HG02885 (cell line): ENCODE results near the gene IRF6.
"Not testable (repeated sequence)": the region's sequence is repeated elsewhere in the genome, so short reads cannot be mapped to it uniquely, and the experiment has no call there.

Source experiments
- ATAC-seq: cut with Tn5 transposase; IDR thresholded peaks from one replicate; pipeline ENCODE4 v1.9.1; 2021; ENCODE audit warnings: mild to moderate bottlenecking; ENCODE audit not compliant: unreplicated experiment, poor library complexity

The IRF6 gene

GRCh38 chr1:209823143-209824041 lies 17.4 kb upstream of the IRF6 start:
- peak; percentile 34 for ATAC-seq

- ATAC-seq, result no peak
These were observed 16.8 kb upstream of the IRF6 start for GRCh38 chr1:209822706-209823105.

GRCh38 chr1:209820986-209821385 lies 15.0 kb upstream of the IRF6 start:
- ATAC-seq, result no peak

GRCh38 chr1:209819058-209819457 lies 13.1 kb upstream of the IRF6 start:
- ATAC-seq, result no peak

GRCh38 chr1:209817691-209818090 lies 11.7 kb upstream of the IRF6 start:
- no peak for ATAC-seq

GRCh38 chr1:209816923-209817322 lies 11.0 kb upstream of the IRF6 start:
- ATAC-seq, result no peak

- no peak for ATAC-seq
These were observed 10.0 kb upstream of the IRF6 start for GRCh38 chr1:209815931-209816341.

GRCh38 chr1:209815490-209815889 lies 9.5 kb upstream of the IRF6 start:
- ATAC-seq, result no peak

DNA sequence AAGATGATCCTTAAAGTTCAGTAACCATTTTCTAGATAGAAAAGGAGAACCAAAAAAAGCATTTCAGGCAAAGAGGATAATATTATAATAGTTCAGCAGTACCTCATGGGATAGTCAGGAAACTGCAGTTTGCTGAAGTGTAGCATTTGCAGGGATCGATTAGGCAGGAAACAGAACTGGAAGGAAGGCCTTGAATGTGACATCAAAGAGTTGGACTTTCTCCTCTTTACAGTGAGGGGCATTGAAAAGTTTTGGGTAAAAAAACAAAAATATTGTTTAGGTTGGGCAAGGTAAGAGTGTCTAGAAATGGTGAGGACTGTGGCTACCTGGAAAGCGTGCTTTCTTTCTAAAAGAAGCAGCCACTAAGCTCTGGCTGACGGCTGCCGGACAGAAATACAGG lies 8.0 kb upstream of the IRF6 start:
- ATAC-seq, result no peak

GRCh38 chr1:209810783-209811182 lies 4.8 kb upstream of the IRF6 start:
- ATAC-seq, result no peak

DNA sequence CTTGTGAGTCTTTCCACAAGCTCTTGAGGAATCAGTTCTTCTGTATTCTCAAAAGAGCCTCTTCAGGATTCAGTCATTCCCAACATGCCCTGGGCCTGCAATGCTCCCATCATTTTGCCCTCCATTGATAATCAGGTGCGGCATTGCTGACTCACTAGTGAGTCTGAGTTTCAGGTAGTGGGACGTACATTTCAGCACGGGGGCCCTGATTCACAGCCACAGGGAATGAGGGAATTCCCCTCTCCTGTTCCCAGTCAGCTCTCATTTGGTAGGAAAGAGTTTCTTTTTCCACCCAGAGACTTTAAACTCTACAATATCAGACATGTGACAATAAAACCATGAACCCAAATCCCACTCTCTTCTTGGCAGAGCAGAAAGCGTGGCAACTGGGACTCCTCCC lies 3.7 kb upstream of the IRF6 start:
- ATAC-seq, result no peak

DNA sequence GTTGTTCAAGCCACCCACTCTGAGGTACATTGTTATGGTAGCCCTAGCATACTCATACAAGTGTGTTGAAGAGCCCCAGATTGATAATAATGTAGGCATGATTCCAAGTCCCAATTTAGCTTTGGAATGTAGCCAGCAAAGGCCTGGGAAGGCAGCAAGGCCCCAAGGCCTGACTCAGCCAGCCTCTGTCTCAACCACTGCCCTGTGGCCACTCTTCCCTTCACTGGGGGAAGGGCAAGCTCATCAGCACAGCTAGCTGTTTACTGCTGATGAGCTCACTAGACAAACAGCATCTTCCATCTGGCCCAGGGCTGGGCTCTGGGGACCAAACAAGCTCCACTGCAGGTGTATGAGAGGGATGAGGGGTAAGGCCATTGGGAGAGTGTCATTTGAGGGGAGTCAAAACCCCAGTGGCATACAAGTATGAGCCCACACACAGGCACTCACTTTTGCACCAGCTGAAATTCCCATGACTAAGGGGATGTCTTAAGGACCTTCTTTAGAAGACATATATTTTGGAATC lies 2.2 kb upstream of the IRF6 start:
- no peak for ATAC-seq

GRCh38 chr1:209807509-209807908 lies 1.6 kb upstream of the IRF6 start:
- ATAC-seq, result no peak

DNA sequence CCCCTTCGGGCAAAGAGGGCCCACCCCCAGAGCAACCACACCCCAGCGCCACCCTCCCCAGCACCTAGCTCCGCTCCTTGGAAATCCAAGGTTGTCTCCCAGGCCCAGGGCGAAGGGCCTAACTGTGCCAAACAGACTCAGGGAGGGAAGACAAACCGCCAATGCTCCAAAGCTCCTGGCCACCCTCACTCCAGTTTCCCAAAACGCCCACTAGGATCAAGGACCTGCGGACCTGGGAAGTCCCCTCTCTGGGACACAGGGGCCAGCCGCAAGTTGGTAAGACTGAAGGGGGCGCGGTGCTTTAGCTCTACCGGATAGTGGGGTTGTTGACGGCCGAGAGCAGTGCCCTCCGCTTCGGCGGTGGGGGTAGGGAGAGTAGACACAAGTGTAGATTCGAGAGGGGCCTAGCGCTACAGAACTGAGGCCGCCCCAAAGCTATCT lies 581 bp downstream of the IRF6 start:
- ATAC-seq, result no peak

GRCh38 chr1:209803568-209803967 lies 2.4 kb downstream of the IRF6 start:
- ATAC-seq, result no peak

- ATAC-seq, result no peak
These were observed 3.2 kb downstream of the IRF6 start for GRCh38 chr1:209802780-209803152.

GRCh38 chr1:209802117-209802779 lies 3.7 kb downstream of the IRF6 start:
- ATAC-seq, result no peak

DNA sequence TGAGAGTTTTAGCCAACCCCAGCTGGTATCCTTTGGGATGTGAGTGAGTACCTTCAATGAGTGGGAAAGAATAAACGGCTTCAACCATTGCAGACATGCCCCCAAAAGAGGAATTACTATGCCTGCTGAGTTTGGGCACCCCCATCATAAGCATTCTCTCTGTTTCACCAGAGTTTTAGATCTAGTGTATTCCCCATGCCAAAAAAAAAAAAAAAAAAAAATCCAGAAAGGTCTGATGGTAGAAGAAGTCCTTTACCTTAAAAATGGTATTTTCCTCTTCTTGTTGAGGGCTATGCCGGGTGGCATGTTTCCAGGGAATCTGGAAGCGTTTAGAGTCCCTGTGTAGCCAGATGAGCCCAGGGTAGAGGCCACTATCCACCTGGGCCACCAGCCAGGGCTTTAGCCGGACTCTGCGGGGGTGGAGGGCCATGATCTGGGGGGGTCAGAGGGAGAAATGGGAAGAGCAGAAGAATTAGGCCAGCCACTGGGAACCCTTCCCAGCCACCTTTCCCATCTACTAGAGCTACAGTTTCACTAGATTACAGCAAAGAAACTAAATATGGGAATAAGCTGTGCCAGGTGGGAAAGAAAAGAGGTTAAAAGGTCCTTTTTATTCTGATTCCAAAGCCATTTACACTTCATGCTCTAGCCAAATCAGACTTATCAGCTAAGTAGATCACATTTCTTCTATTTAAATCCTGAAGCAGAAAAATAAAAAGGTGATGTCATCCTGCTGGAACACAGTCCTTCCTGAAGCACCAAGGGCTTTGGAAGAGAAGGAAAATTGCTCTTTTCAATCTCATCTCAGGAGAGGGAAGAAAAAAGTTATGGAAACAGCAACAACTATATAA lies 4.7 kb downstream of the IRF6 start:
- ATAC-seq, result no peak

DNA sequence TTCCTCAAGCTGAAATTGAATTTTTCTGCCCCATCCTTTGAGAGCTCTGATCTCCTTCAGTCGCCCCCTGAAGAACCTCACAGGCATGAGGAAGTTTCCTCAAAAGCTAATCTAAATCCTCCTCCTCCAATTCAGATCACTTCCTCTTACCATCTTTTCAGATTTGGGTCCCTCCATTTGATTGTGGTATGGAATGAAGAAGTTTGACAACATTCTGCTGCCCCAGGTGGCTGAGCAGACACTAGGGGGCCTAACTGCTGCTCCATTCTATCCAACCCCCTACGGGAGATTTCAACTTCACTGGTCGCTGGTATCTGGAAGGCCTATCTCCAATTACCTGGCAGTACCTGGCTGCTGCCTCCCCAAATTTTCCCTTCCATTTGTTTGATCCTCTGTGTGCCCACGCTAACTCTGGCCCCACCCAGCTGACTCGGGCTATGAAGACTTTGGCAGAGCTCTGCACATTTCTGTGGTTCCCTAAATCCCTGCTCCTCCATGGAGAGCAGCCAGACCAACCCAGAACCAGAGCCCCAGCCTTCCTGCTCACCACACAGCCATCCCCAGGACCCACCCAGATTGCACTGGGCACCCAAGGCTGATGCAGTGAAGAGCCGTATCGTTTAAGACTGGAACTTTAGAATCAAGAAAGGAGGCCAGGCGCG lies 7.8 kb downstream of the IRF6 start:
- ATAC-seq, result no peak

- not testable (repeated sequence) for ATAC-seq
These were observed 12.2 kb downstream of the IRF6 start for GRCh38 chr1:209793711-209794110.
